HEK293 (cell line): ENCODE measurements around the gene NDE1.
"Not testable (repeated sequence)": the region's sequence is repeated elsewhere in the genome, so short reads cannot be mapped to it uniquely, and the experiment has no call there.

Experiments used
- CTCF ChIA-PET: fragments of 350-600 bp; formaldehyde crosslinking; extraction: SDS; loops from one replicate; lab custom pipeline; 2021; ENCODE audit warnings: antibody characterized with exemption; lab: Yijun Ruan, JAX
- POLR2A ChIA-PET: fragments of 300-600 bp; formaldehyde crosslinking; extraction: SDS; loops from one replicate; lab custom pipeline; 2020; ENCODE audit warnings: antibody characterized with exemption, inconsistent platforms; lab: Yijun Ruan, JAX
- H3K27ac ChIP-seq: fragments of 200-500 bp; sonication (Bioruptor generic); 2 replicates; pipeline ENCODE4 v1.5.1; 2014; ENCODE audit warnings: low read depth, low read length, control low read depth, inconsistent platforms; ENCODE audit errors: extremely low read depth
- H3K36me3 ChIP-seq, 2 experiments: fragments of 200-500 bp in 1 of 2; sonication (Bioruptor generic) in 1 of 2; 1 replicate in 1 of 2; 2 replicates in 1 of 2; pipeline ENCODE4 v1.5.1; 2014 to 2017; ENCODE audit warnings: inconsistent platforms in 2 of 2, low read length in 2 of 2; ENCODE audit not compliant: control insufficient read depth in 2 of 2, insufficient read depth in 1 of 2
- H3K4me1 ChIP-seq: fragments of 200-500 bp; sonication (Bioruptor generic); 2 replicates; pipeline ENCODE4 v1.5.1; 2014; ENCODE audit warnings: mild to moderate bottlenecking, low read length, inconsistent platforms; ENCODE audit not compliant: control insufficient read depth, insufficient read depth
- H3K4me3 ChIP-seq: 2 replicates; pipeline ENCODE4 v1.5.1; 2011; ENCODE audit warnings: low read depth, mild to moderate bottlenecking, control low read depth, low read length, moderate library complexity
- H3K9me3 ChIP-seq: fragments of 200-500 bp; sonication (Bioruptor generic); 2 replicates; pipeline ENCODE4 v1.5.1; 2014; ENCODE audit warnings: low read depth, low read length, inconsistent platforms; ENCODE audit not compliant: control insufficient read depth, insufficient read depth
- KLF1 ChIP-seq: fragments of 450-650 bp; formaldehyde crosslinking; IDR thresholded peaks from 2 replicates; pipeline ENCODE4 v1.5.1; 2016; ENCODE audit warnings: missing biosample characterization, missing genetic modification characterization
- KLF16 ChIP-seq: fragments of 450-650 bp; formaldehyde crosslinking; IDR thresholded peaks from 2 replicates; pipeline ENCODE4 v1.5.1; 2017; ENCODE audit warnings: missing biosample characterization, missing genetic modification characterization
- MEIS1 ChIP-seq: sonication (generic); formaldehyde crosslinking; IDR thresholded peaks from 2 replicates; pipeline ENCODE4 v1.8.1; 2022; ENCODE audit warnings: missing genetic modification reagents, mild to moderate bottlenecking, borderline replicate concordance
- RBAK ChIP-seq: fragments of 450-650 bp; formaldehyde crosslinking; IDR thresholded peaks from 2 replicates; pipeline ENCODE4 v1.5.1; 2016; ENCODE audit warnings: missing biosample characterization, missing genetic modification characterization
- SALL2 ChIP-seq: fragments of 450-650 bp; formaldehyde crosslinking; IDR thresholded peaks from 2 replicates; pipeline ENCODE4 v1.5.0; 2017; ENCODE audit warnings: missing biosample characterization, mild to moderate bottlenecking, missing genetic modification characterization, borderline replicate concordance
- SP3 ChIP-seq: fragments of 450-650 bp; formaldehyde crosslinking; IDR thresholded peaks from 2 replicates; pipeline ENCODE4 v1.5.1; 2016; ENCODE audit warnings: missing biosample characterization, missing genetic modification characterization
- ZBTB21 ChIP-seq: fragments of 450-650 bp; formaldehyde crosslinking; IDR thresholded peaks from 2 replicates; pipeline ENCODE4 v1.5.1; 2017; ENCODE audit warnings: missing biosample characterization, missing genetic modification characterization
- ZNF140 ChIP-seq: fragments of 450-650 bp; formaldehyde crosslinking; IDR thresholded peaks from 2 replicates; pipeline ENCODE4 v1.5.1; 2016; ENCODE audit warnings: missing biosample characterization, missing genetic modification characterization
- ZNF157 ChIP-seq: fragments of 450-650 bp; formaldehyde crosslinking; IDR thresholded peaks from 2 replicates; pipeline ENCODE4 v1.5.1; 2016; ENCODE audit warnings: missing biosample characterization, missing genetic modification characterization
- ZNF214 ChIP-seq: fragments of 450-650 bp; formaldehyde crosslinking; IDR thresholded peaks from 2 replicates; pipeline ENCODE4 v1.5.1; 2017; ENCODE audit warnings: missing biosample characterization, mild to moderate bottlenecking, missing genetic modification characterization, borderline replicate concordance
- ZNF311 ChIP-seq: fragments of 450-650 bp; formaldehyde crosslinking; IDR thresholded peaks from 2 replicates; pipeline ENCODE4 v1.5.1; 2017; ENCODE audit warnings: missing biosample characterization, missing genetic modification characterization, borderline replicate concordance
- ZNF335 ChIP-seq: fragments of 450-650 bp; formaldehyde crosslinking; conservative IDR thresholded peaks from 2 replicates; pipeline ENCODE4 v1.5.1; 2016; ENCODE audit warnings: missing biosample characterization, missing genetic modification characterization
- ZNF350 ChIP-seq: fragments of 450-650 bp; formaldehyde crosslinking; IDR thresholded peaks from 2 replicates; pipeline ENCODE4 v1.5.0; 2017; ENCODE audit warnings: missing biosample characterization, mild to moderate bottlenecking, missing genetic modification characterization
- ZNF366 ChIP-seq: fragments of 450-650 bp; formaldehyde crosslinking; conservative IDR thresholded peaks from 2 replicates; pipeline ENCODE4 v1.5.1; 2016; ENCODE audit warnings: missing biosample characterization, missing genetic modification characterization
- ZNF433 ChIP-seq: fragments of 450-650 bp; formaldehyde crosslinking; IDR thresholded peaks from 2 replicates; pipeline ENCODE4 v1.5.1; 2016; ENCODE audit warnings: missing biosample characterization, missing genetic modification characterization, low read depth
- ZNF501 ChIP-seq: fragments of 450-650 bp; formaldehyde crosslinking; IDR thresholded peaks from 2 replicates; pipeline ENCODE4 v1.5.1; 2016; ENCODE audit warnings: missing biosample characterization, missing genetic modification characterization
- ZNF585B ChIP-seq: fragments of 450-650 bp; formaldehyde crosslinking; IDR thresholded peaks from 2 replicates; pipeline ENCODE4 v1.5.1; 2016; ENCODE audit warnings: missing biosample characterization, missing genetic modification characterization
- ZNF747 ChIP-seq: fragments of 450-650 bp; formaldehyde crosslinking; IDR thresholded peaks from 2 replicates; pipeline ENCODE4 v1.5.1; 2016; ENCODE audit warnings: missing biosample characterization, missing genetic modification characterization
- ZNF830 ChIP-seq: fragments of 450-650 bp; IDR thresholded peaks from 2 replicates; pipeline ENCODE4 v1.5.0; 2018; ENCODE audit warnings: missing biosample characterization, missing genetic modification characterization, low read depth, mild to moderate bottlenecking, moderate library complexity
- ZNF843 ChIP-seq: fragments of 450-650 bp; formaldehyde crosslinking; IDR thresholded peaks from 2 replicates; pipeline ENCODE4 v1.5.1; 2016; ENCODE audit warnings: missing biosample characterization, missing genetic modification characterization
- TF ChIP-seq, protein P1 (sequence below): fragments of 450-650 bp; formaldehyde crosslinking; IDR thresholded peaks from 2 replicates; pipeline ENCODE4 v1.5.1; 2016; ENCODE audit warnings: missing biosample characterization, missing genetic modification characterization
- TF ChIP-seq, protein P2 (sequence below): fragments of 450-650 bp; formaldehyde crosslinking; optimal IDR thresholded peaks from 2 replicates; pipeline ENCODE3; 2016; ENCODE audit warnings: missing biosample characterization, mild to moderate bottlenecking, missing genetic modification characterization
- TF ChIP-seq, protein P3 (sequence below): fragments of 450-650 bp; formaldehyde crosslinking; IDR thresholded peaks from 2 replicates; pipeline ENCODE4 v1.5.1; 2016; ENCODE audit warnings: missing biosample characterization, missing genetic modification characterization
- TF ChIP-seq, protein P4 (sequence below): fragments of 450-650 bp; formaldehyde crosslinking; IDR thresholded peaks from 2 replicates; pipeline ENCODE4 v1.5.1; 2016; ENCODE audit warnings: missing biosample characterization, missing genetic modification characterization

NDE1 gene

DNA sequence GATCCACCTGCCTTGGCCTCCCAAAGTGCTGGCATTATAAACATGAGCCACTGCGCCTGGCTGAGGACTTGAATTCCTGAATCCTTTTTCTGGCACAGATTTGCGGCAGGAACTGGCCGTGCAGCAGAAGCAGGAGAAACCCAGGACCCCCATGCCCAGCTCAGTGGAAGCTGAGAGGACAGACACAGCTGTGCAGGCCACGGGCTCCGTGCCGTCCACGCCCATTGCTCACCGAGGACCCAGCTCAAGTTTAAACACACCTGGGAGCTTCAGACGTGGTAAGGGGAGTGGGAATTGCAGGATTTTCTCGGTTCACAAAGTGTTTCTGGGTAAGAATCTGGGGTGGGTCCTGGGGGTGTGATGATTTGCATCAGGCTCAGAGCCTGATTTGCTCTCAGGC lies 41.0 kb downstream of the NDE1 start:
- no peak overlapping the region for H3K4me3 ChIP-seq
- H3K27ac ChIP-seq: no peak overlapping the region
- no peaks in the 10 kb centered on the region for H3K9me3 ChIP-seq
- peaks cover 56 to 86% of the 10 kb centered on the region in 2 experiments; a peak in 2 of 3 replicates for H3K36me3 ChIP-seq
- TF ChIP-seq, protein P1, sequence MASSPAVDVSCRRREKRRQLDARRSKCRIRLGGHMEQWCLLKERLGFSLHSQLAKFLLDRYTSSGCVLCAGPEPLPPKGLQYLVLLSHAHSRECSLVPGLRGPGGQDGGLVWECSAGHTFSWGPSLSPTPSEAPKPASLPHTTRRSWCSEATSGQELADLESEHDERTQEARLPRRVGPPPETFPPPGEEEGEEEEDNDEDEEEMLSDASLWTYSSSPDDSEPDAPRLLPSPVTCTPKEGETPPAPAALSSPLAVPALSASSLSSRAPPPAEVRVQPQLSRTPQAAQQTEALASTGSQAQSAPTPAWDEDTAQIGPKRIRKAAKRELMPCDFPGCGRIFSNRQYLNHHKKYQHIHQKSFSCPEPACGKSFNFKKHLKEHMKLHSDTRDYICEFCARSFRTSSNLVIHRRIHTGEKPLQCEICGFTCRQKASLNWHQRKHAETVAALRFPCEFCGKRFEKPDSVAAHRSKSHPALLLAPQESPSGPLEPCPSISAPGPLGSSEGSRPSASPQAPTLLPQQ (tag by site-specific recombination): no peak
- TF ChIP-seq ZNF214 (tag by site-specific recombination): no peak
- TF ChIP-seq ZNF747 (tag by site-specific recombination): no peak
- no peak for TF ChIP-seq ZNF350
- TF ChIP-seq SP3 (tag by site-specific recombination): no peak
- TF ChIP-seq ZNF501: no peak
- TF ChIP-seq KLF1 (tag by site-specific recombination): no peak
- no peak for TF ChIP-seq SALL2 (tag by site-specific recombination)
- TF ChIP-seq, protein P2, sequence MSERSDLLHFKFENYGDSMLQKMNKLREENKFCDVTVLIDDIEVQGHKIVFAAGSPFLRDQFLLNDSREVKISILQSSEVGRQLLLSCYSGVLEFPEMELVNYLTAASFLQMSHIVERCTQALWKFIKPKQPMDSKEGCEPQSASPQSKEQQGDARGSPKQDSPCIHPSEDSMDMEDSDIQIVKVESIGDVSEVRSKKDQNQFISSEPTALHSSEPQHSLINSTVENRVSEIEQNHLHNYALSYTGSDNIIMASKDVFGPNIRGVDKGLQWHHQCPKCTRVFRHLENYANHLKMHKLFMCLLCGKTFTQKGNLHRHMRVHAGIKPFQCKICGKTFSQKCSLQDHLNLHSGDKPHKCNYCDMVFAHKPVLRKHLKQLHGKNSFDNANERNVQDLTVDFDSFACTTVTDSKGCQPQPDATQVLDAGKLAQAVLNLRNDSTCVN (tag by site-specific recombination): no peak
- TF ChIP-seq ZNF843 (tag by site-specific recombination): no peak
- TF ChIP-seq, protein P3, sequence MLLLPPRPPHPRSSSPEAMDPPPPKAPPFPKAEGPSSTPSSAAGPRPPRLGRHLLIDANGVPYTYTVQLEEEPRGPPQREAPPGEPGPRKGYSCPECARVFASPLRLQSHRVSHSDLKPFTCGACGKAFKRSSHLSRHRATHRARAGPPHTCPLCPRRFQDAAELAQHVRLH (tag by site-specific recombination): no peak
- no peak for TF ChIP-seq ZBTB21
- no peak for TF ChIP-seq ZNF585B (tag by site-specific recombination)
- no peak for TF ChIP-seq RBAK (tag by site-specific recombination)
- H3K4me1 ChIP-seq: no peaks in the 10 kb centered on the region
- CTCF ChIA-PET: interaction anchor here (0.5 to 0.7 kb wide), 3 partner anchors 9 to 24 kb away, joined by 3 to 6 read pairs (median 4); no protein-coding TSS in a partner anchor
- POLR2A ChIA-PET: interaction anchor here (0.9 kb wide), 1 partner anchor 19 kb away, joined by 3 read pairs; no protein-coding TSS in a partner anchor

DNA sequence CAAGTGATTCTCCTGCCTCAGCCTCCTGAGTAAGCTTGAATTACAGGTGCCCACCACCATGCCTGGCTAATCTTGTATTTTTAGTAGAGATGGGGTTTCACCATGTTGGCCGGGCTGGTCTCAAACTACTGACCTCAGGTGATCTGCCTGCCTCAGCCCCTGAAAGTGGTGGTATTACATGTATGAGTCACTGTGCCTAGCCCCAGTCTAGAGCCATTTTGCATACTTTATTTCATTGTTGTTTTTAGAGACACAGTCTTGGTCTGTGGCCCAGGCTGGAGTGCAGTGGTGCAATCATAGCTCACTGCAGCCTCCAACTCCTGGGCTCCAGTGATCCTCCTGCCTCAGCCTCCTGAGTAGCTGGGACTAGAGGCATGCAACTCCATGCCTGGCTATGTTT lies 42.5 kb downstream of the NDE1 start:
- peaks cover 65 to 85% of the 10 kb centered on the region in 2 experiments; a peak in 2 of 3 replicates for H3K36me3 ChIP-seq
- POLR2A ChIA-PET: interaction anchor here (1.3 kb wide), 1 partner anchor 49 kb away, joined by 3 read pairs; the partner anchor contains the start of gene MARF1
- H3K9me3 ChIP-seq, H3K27ac ChIP-seq, CTCF ChIA-PET, H3K4me1 ChIP-seq, H3K4me3 ChIP-seq: not testable (repeated sequence)

DNA sequence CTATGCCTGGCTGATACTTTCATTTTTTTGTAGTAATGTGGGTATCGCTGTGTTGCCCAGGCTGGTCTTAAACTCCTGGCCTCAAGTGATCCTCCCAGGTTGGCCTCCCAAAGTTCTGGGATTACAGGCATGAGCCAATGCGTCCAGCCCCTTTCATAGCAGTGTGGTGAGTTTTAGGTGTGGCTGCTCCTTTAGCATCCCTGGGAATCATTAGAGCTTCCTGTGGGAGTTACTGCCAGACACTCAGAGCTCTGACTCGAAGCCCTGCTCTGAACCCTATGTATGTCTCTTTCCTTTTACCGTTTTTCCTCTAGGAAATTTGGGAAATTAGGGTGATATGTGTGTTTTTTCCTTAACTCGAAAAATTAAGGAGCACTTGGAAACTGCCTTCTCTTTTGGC lies 44.5 kb downstream of the NDE1 start:
- ChIA-PET CTCF (interaction anchor here (0.7 kb wide), 1 partner anchor 252 kb away, joined by 6 read pairs; no protein-coding TSS in a partner anchor), POLR2A (interaction anchor here (0.6 kb wide), 1 partner anchor 1126 kb away, joined by 3 read pairs; no protein-coding TSS in a partner anchor)
- TF ChIP-seq ZNF366 (tag by site-specific recombination): no peak
- no peak for TF ChIP-seq MEIS1 (CRISPR knock-in tag)
- no peak for TF ChIP-seq KLF16 (tag by site-specific recombination)
- TF ChIP-seq SP3 (tag by site-specific recombination): no peak
- no peak for TF ChIP-seq ZNF140 (tag by site-specific recombination)
- TF ChIP-seq ZNF335 (tag by site-specific recombination): no peak
- TF ChIP-seq RBAK (tag by site-specific recombination): no peak
- no peak for TF ChIP-seq ZNF830 (tag by site-specific recombination)
- no peak for TF ChIP-seq ZNF433 (tag by site-specific recombination)
- no peak for TF ChIP-seq ZNF311 (tag by site-specific recombination)
- TF ChIP-seq ZNF157 (tag by site-specific recombination): no peak
- TF ChIP-seq, protein P4, sequence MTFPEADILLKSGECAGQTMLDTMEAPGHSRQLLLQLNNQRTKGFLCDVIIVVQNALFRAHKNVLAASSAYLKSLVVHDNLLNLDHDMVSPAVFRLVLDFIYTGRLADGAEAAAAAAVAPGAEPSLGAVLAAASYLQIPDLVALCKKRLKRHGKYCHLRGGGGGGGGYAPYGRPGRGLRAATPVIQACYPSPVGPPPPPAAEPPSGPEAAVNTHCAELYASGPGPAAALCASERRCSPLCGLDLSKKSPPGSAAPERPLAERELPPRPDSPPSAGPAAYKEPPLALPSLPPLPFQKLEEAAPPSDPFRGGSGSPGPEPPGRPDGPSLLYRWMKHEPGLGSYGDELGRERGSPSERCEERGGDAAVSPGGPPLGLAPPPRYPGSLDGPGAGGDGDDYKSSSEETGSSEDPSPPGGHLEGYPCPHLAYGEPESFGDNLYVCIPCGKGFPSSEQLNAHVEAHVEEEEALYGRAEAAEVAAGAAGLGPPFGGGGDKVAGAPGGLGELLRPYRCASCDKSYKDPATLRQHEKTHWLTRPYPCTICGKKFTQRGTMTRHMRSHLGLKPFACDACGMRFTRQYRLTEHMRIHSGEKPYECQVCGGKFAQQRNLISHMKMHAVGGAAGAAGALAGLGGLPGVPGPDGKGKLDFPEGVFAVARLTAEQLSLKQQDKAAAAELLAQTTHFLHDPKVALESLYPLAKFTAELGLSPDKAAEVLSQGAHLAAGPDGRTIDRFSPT: no peak
- H3K9me3 ChIP-seq: no peaks in the 10 kb centered on the region
- H3K27ac ChIP-seq: no peak overlapping the region
- H3K4me3 ChIP-seq: no peak overlapping the region
- no peaks in the 10 kb centered on the region for H3K4me1 ChIP-seq
- peaks cover 70 to 87% of the 10 kb centered on the region in 2 experiments; a peak in 2 of 3 replicates for H3K36me3 ChIP-seq
